ENCODE results near the gene AKAP13.
"Not testable (repeated sequence)": the region's sequence is repeated elsewhere in the genome, so short reads cannot be mapped to it uniquely, and the experiment has no call there.

GRCh38 chr15:85586196-85586595, 205.8 kb downstream of the AKAP13 start:
- TF ChIP-seq, protein P1, sequence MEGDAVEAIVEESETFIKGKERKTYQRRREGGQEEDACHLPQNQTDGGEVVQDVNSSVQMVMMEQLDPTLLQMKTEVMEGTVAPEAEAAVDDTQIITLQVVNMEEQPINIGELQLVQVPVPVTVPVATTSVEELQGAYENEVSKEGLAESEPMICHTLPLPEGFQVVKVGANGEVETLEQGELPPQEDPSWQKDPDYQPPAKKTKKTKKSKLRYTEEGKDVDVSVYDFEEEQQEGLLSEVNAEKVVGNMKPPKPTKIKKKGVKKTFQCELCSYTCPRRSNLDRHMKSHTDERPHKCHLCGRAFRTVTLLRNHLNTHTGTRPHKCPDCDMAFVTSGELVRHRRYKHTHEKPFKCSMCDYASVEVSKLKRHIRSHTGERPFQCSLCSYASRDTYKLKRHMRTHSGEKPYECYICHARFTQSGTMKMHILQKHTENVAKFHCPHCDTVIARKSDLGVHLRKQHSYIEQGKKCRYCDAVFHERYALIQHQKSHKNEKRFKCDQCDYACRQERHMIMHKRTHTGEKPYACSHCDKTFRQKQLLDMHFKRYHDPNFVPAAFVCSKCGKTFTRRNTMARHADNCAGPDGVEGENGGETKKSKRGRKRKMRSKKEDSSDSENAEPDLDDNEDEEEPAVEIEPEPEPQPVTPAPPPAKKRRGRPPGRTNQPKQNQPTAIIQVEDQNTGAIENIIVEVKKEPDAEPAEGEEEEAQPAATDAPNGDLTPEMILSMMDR (IDR thresholded peaks at IDR 0.05; ENCODE audit: insufficient read depth, low read length, poor library complexity, severe bottlenecking) = not testable (repeated sequence)
- not testable (repeated sequence) for TF ChIP-seq EZH2phosphoT487 (conservative IDR thresholded peaks at IDR 0.05; ENCODE audit: low read length)

Data from SU-DHL-6 (cell line).